ENCODE measurements around the gene PKNOX2. TPM values are rescaled to one million over a fixed set of nuclear protein-coding genes. Genes with fewer than 3 reads are reported as not detected.

PKNOX2 gene
- total RNA-seq, 4 donors from 2014 or later, result 1.5 to 8.2 (median 3.6) TPM

- peaks cover 2% of the 10 kb centered on the region for H3K4me1 ChIP-seq
- no peak overlapping the region for H3K27ac ChIP-seq
- H3K36me3 ChIP-seq, result no peaks in the 10 kb centered on the region
- TF ChIP-seq POLR2A (IDR thresholded peaks at IDR 0.05), result no peak
- TF ChIP-seq CTCF (IDR thresholded peaks at IDR 0.05), result no peak
- no peak for TF ChIP-seq EP300 (IDR thresholded peaks at IDR 0.05)
- no peak for TF ChIP-seq POLR2AphosphoS5 (IDR thresholded peaks at IDR 0.05)
- DNase-seq (ENCODE audit: low spot score in 2 of 2), result no peak
- WGBS, result 64% methylated on average over 6 of the region's 6 CpGs
- H3K27me3 ChIP-seq, result no peaks in the 10 kb centered on the region
- no peak overlapping the region for H3K4me3 ChIP-seq
- H3K9me3 ChIP-seq, result no peaks in the 10 kb centered on the region
These were observed 92.1 kb downstream of the PKNOX2 start for GRCh38 chr11:125256541-125257189.

- DNase-seq (ENCODE audit: low spot score in 2 of 2), result no peak
- TF ChIP-seq POLR2A (IDR thresholded peaks at IDR 0.05) (no peak), CTCF (IDR thresholded peaks at IDR 0.05) (no peak), EP300 (IDR thresholded peaks at IDR 0.05) (no peak)
- no peak overlapping the region for H3K4me3 ChIP-seq
- 84% methylated on average over 7 of the region's 7 CpGs for WGBS
- no peaks in the 10 kb centered on the region for H3K27me3 ChIP-seq
- no peaks in the 10 kb centered on the region for H3K36me3 ChIP-seq
- H3K9me3 ChIP-seq, result no peaks in the 10 kb centered on the region
- peaks cover 2% of the 10 kb centered on the region for H3K4me1 ChIP-seq
- H3K27ac ChIP-seq, result no peak overlapping the region
These were observed 92.6 kb downstream of the PKNOX2 start for GRCh38 chr11:125257190-125257579.

GRCh38 chr11:125257751-125258150, 93.2 kb downstream of the PKNOX2 start:
- Histone ChIP-seq H3K27ac (no peak overlapping the region), H3K9me3 (no peaks in the 10 kb centered on the region), H3K4me1 (peaks cover 2% of the 10 kb centered on the region), H3K4me3 (no peak overlapping the region), H3K27me3 (no peaks in the 10 kb centered on the region), H3K36me3 (no peaks in the 10 kb centered on the region)
- DNase-seq (ENCODE audit: low spot score in 2 of 2), result no peak
- no peak for TF ChIP-seq POLR2A (IDR thresholded peaks at IDR 0.05)
- no peak for TF ChIP-seq EP300 (IDR thresholded peaks at IDR 0.05)
- TF ChIP-seq POLR2AphosphoS5 (IDR thresholded peaks at IDR 0.05), result no peak
- no peak for TF ChIP-seq CTCF (IDR thresholded peaks at IDR 0.05)
- WGBS, result 92% methylated on average over 4 of the region's 4 CpGs

DNA sequence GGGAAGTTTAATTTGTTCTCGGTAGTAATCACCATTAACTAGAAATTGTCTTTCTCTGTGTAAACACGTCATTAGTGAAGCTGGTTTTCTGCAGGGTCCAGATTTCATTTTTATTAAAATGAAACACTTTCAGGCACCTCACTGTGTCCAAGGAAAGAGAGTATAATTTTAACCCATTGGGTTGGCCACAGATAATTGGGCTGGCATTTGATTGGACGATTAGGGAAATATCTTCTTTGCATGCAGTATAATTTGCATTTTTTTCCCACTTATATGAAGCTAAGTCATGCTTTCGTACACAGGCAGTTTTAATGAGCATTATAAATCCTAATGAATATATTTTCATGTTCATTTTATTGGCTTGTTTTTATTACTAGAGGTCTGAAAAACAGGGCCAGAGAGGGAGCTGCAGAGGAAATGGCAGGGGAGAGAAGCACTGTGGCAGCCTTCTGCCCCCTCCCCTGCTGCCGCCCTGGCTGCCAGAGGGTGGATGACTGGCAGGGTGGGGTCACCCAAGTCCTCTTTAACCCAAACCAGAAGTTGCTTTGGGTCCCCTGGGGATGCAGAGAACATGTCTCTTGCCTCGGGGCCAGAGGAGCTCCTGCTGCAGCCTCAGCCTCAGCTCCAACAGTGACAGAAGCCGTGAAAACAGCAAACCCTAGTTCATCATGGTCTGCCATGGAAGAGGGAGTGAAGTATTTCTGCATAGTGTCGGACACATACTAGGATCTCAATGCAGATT, 93.9 kb downstream of the PKNOX2 start:
- Histone ChIP-seq H3K27ac (no peak overlapping the region), H3K27me3 (peaks cover 3% of the 10 kb centered on the region), H3K9me3 (no peaks in the 10 kb centered on the region), H3K4me3 (no peak overlapping the region), H3K36me3 (no peaks in the 10 kb centered on the region), H3K4me1 (peaks cover 10% of the 10 kb centered on the region)
- no peak for DNase-seq (ENCODE audit: low spot score in 2 of 2)
- TF ChIP-seq CTCF (IDR thresholded peaks at IDR 0.05) (no peak), POLR2A (IDR thresholded peaks at IDR 0.05) (no peak), POLR2AphosphoS5 (IDR thresholded peaks at IDR 0.05) (no peak), EP300 (IDR thresholded peaks at IDR 0.05) (no peak)
- 73% methylated on average over 8 of the region's 8 CpGs for WGBS

DNA sequence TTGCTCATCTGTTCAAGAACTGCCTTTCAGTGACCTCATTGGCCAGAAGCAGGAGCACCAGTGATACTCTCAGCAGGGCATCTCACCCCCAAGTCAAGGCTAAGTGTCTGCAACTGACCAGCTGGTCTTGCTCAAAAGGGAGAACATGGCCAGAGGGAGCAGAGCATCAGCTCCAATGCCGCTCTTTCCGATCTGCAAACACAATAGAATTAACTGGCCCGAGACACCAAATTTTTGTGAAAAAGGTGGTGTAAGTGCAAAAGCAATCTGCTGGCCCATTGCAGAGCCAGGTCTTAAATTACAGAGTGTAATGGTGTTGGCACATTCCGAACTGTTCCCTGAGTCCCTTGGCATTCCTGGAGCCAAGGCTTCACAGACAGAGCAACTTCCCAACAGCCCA, 97.0 kb downstream of the PKNOX2 start:
- Histone ChIP-seq H3K27ac (no peak overlapping the region), H3K4me3 (no peak overlapping the region), H3K27me3 (peaks cover 14% of the 10 kb centered on the region), H3K9me3 (no peaks in the 10 kb centered on the region), H3K36me3 (no peaks in the 10 kb centered on the region), H3K4me1 (peaks cover 14% of the 10 kb centered on the region)
- no peak for TF ChIP-seq POLR2AphosphoS5 (IDR thresholded peaks at IDR 0.05)
- TF ChIP-seq POLR2A (IDR thresholded peaks at IDR 0.05), result no peak
- TF ChIP-seq EP300 (IDR thresholded peaks at IDR 0.05), result no peak
- TF ChIP-seq CTCF (IDR thresholded peaks at IDR 0.05), result no peak
- DNase-seq (ENCODE audit: low spot score in 2 of 2), result no peak
- WGBS, result 94% methylated on average over 4 of the region's 4 CpGs

Measured in suprapubic skin (tissue), 4 donors.